Stimulated activated CD4-positive, alpha-beta T cell treated with anti-CD3 and anti-CD28 coated beads, Interleukin-1b, Interleukin-23, amount 100 ng/mL, for 24 hours (primary cell): Measurements from ENCODE around the gene PDSS1.
"Not testable (repeated sequence)": the region's sequence is repeated elsewhere in the genome, so short reads cannot be mapped to it uniquely, and the experiment has no call there.

ENCODE experiments used
- DNase-seq, 4 experiments: peaks; one replicate each; pipeline ENCODE4 v3.0.0-alpha.2; 2020; ENCODE audit warnings: low read depth in 4 of 4, low spot score in 1 of 4

The PDSS1 gene

DNA sequence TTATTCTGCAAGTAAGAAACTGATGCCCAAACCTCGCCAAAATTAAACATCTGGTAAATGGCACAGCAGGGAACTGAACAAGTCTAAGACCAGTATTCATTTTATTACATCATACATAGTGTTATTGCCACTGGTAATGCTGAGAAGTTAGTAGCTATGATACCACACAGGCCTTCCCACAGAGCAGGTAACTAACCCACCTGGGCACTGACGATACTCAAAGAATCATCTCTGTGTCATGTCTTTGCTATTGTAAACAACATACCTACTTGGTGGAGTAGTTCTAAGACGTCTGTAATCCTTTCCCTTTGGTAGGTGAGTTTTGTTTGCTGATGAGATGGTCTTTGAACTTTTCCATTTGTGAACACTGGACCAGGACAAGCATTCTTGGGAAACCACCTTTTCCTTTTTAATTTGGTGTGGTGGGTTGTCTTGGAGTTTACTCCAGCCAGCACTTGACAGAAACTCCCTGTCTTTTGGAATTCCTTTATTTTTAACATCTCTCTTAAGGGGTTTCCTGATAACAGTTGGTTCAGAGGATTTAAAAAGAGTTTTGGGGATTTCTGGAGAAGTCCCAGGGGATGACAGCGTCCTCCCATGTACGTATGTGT is 40.9 kb downstream of the PDSS1 start:
- no peak for DNase-seq

DNA sequence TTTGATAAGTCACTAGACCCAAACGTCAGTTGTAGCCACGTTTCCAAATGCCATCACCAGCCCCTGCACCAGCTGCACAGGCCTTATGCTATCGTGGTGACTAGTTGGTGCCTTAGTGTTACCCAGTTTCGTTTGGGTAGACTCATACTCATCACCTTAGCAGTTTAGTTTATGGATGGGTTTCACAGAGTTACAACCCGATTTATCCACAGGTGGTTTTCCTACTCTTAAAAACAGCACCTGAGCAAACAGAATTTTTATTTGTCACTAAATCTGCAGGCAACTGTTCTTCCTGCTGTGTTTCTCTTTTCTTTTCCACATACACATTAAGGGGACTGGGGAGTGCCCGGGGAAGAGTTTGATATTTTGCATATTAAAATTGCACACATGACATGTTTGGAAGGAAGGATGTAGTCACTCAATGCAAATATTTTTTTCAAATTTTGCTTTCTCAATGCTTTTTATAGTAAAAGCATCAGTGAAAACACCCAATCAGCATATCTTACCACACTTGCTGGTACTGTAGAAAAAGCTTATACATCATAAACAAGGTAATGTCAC is 41.6 kb downstream of the PDSS1 start:
- DNase-seq, result no peak

GRCh38 chr10:26741368-26741767 is 43.9 kb downstream of the PDSS1 start:
- DNase-seq, result no peak

GRCh38 chr10:26743091-26743490 is 45.6 kb downstream of the PDSS1 start:
- no peak for DNase-seq

DNA sequence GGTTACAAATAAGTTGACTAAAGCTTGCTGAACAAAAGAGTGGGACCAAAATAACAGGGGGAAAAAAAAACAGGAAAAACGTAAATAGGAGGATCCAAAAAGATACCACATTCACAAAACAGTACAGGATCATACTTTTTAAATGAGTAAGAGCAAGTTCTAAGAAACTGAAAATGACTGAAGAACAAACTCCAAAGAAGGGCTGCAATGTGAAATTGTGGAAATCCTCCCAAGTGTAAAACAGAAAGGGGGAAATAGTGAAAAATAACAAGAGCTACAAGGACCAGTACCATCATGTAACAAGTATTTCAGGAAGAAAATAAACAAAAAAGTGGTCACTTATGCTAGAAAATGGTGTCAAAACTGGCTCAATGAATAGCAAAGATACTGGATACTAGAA is 46.3 kb downstream of the PDSS1 start:
- DNase-seq, result no peak

GRCh38 chr10:26746061-26746460 is 48.6 kb downstream of the PDSS1 start:
- no peak for DNase-seq

DNA sequence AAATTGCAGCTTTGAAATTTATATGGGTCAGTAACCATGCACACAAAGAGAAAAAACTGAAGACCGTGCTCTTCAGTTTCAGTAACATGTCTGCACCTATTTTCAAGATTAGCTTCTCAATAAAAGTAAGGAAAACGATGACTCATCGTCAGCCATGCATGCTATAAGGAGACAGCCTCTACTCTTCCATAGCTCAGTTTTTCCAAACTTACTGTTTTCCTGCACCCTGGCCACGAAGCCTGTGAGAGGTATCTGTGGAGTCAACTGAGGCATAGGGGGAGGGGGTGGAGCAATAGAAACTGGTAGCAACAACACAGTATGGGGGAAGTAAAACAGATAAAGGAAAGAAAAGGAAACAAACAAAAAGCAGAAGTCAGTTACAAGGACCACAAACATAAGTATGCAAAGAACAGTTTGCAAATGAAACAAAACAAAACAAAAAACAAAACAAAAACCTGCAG is 58.0 kb downstream of the PDSS1 start:
- DNase-seq, result no peak

GRCh38 chr10:26759008-26759407 is 61.5 kb downstream of the PDSS1 start:
- DNase-seq, result no peak

GRCh38 chr10:26765549-26765948 is 68.0 kb downstream of the PDSS1 start:
- DNase-seq, result no peak

DNA sequence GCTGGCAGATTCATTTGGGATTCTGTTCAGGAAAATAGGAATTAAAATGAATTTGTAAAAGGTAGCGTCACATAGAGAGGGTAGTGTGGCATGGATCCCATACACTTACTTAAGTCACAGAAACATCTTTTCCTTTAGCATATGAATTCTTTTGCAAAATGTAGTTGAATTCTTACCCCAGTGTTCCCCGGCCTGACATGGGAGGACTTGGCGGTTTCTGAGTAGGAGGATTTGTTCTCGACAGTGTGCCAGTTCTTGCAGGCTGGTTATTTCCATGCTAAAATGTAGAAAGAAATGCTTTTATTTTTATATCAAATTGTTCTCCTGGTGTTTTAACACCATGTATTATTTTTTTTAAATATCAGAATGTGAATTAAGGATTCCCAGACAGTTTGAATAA is 72.6 kb downstream of the PDSS1 start:
- no peak for DNase-seq

- DNase-seq, result no peak
These were observed 76.1 kb downstream of the PDSS1 start for GRCh38 chr10:26773633-26774032.

- no peak for DNase-seq
These were observed 78.8 kb downstream of the PDSS1 start for GRCh38 chr10:26776258-26776657.

DNA sequence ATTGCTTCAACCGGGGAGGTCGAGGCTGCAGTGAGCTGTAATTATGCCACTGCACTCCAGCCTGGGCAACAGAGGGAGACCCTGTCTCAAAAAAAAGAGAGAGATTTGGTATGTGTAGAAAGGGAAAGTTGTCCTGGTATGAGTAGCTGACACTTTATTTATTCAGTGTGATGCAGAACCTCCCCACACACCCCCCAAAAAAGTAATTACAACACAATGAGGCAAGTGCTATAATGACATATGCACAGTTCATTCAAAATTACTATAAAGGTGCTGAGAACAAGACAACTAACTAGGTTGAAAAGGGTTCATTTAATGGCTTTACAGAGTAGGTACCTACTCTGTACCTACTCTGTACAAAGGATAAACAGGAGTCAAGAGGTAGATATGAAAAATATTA is 80.2 kb downstream of the PDSS1 start:
- no peak for DNase-seq

GRCh38 chr10:26779176-26779860 is 81.8 kb downstream of the PDSS1 start:
- DNase-seq, result no peak

DNA sequence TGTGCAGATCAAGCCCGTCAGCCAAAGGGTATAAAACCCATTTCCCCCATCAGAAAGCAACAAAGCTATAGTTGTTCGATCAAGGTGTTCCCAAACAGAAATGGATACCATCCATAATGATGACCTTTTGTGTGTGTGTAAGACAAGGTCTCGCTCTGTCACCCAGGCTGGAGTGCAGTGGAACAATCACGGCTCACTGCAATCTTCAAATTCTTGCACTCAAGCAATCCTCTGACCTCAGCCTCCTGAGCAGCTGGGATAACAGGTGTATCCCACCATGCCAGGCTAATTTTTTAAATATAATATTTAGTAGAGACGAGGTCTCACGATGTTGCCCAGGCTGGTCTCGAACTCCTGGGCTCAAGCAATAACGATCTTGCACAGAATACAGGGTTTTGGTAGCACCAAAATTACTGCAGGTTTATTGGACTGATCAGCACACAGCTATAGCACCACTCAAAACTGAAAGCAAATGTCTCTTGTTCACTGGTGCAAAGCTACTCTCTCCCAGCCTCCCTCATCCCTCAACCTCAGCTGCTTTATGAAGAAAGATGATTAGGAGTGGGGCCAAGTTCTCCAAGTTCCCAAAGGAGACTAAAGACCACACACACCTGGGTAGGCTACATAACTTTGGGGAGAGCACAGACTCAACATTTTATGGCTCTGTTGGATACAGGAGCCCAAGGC is 82.7 kb downstream of the PDSS1 start:
- DNase-seq, result no peak

GRCh38 chr10:26780793-26781601 is 83.5 kb downstream of the PDSS1 start:
- peak in 2 of 4 experiments; percentile 3 to 5 for DNase-seq

DNA sequence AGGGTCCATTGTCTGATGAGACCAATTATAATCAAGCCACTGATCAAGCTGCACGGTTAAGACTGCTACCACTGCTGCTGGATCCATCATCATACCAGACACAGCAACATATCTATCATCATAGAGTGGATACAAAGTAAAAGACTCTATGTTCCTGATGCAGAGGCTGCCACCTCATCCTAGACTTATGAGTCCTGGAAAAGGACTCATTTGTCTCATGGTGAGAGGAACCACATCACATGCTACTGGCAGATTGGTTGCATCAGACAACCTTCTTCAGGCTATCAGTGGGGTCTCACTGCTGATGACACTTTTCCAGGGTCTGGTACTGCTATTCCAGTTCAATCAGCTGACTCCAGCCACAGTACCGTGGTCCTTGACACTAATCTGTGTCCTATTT is 84.3 kb downstream of the PDSS1 start:
- DNase-seq, result no peak

- DNase-seq, result no peak
These were observed 89.9 kb downstream of the PDSS1 start for GRCh38 chr10:26787362-26787761.

- DNase-seq, result not testable (repeated sequence)
These were observed 92.3 kb downstream of the PDSS1 start for GRCh38 chr10:26789779-26790178.

DNA sequence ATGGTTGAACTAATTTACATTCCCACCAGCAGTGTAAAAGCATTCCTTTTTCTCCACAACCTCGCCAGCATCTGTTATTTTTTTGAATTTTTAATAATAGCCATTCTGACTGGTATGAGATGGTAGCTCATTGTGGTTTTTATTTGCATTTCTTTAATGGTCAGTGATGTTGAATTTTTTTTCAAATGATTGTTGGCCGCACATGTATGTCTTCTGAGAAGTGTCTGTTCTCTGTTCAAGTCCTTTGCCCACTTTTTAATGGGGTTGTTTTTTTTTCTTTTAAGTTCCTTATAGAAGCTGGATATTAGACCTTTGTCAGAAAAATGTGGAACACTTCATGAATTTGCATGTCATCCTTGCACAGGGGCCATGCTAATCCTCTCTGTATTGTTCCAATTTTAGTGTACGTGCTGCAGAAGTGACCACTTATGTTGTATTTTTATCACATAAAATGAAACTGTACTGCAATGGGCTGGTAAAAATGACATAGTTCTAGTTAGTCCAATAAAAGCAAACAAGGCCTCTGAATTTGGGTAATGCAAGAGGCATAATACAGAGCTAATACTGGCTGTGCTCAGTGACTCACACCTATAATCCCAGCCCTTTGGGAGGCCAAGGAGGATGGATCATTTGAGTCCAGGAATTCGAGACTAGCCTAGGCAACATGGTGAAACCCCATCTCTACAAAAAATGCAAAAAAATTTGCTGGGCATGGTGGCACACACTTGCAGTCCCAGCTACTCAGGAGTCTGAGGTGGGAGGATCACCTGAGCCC is 92.9 kb downstream of the PDSS1 start:
- DNase-seq, result no peak
